K562 (cell line): ENCODE results near the gene CXCR6. TPM values are rescaled to one million over a fixed set of nuclear protein-coding genes. Genes with fewer than 3 reads are reported as not detected.

Experiments
- FOXA1 ChIP-seq: fragments of 450-650 bp; IDR thresholded peaks from 2 replicates; pipeline ENCODE4 v1.6.1; 2016; ENCODE audit warnings: mild to moderate bottlenecking, borderline replicate concordance
- ID3 ChIP-seq, 2 experiments: fragments of 250-450 bp in 1 of 2; fragments of 450-650 bp in 1 of 2; sonication (Bioruptor Pico) in 1 of 2; IDR thresholded peaks; 2 replicates each; pipeline versions ENCODE4 v1.6.1 to v1.8.0; 2016 to 2021; ENCODE audit warnings: mild to moderate bottlenecking in 2 of 2, moderate library complexity in 2 of 2, missing compliant biosample characterization in 1 of 2, missing genetic modification characterization in 1 of 2
- MBD1 ChIP-seq: fragments of 250-450 bp; sonication (Bioruptor Pico); IDR thresholded peaks from 2 replicates; pipeline ENCODE4 v1.8.0; 2022; ENCODE audit warnings: inconsistent platforms
- NBN ChIP-seq: fragments of 450-650 bp; IDR thresholded peaks from 2 replicates; pipeline ENCODE4 v1.6.1; 2016; ENCODE audit warnings: low read depth, mild to moderate bottlenecking
- ZNF695 ChIP-seq: fragments of 450-650 bp; formaldehyde crosslinking; IDR thresholded peaks from 2 replicates; pipeline ENCODE4 v1.4.0; 2020; ENCODE audit warnings: mild to moderate bottlenecking, moderate library complexity
- polyA plus RNA-seq, 8 experiments: library from polyadenylated mRNA; depleted of rRNA in 4 of 8; stranded (reverse) in 5 of 8; unstranded in 3 of 8; fragments of >200 nt; fragmentation: Nextera tagmentation in 2 of 8; fragmentation: Illumina TruSeq in 1 of 8; extraction: Ambion mirVana in 2 of 8; extraction: Trizol in 1 of 8; gene quantifications; 2 replicates each; pipeline versions ENCODE4 v1.2.1 to v1.2.3, GENCODE V29; 2011 to 2014; ENCODE audit warnings: inconsistent platforms in 1 of 8, missing spikeins in 1 of 8
- total RNA-seq, 7 experiments: library from RNA; depleted of rRNA in 6 of 7; stranded (reverse); fragments of >200 nt in 6 of 7; fragmentation: Illumina TruSeq in 2 of 7; extraction: Trizol in 2 of 7; gene quantifications; 2 replicates each; pipeline versions ENCODE4 v1.2.1 to v1.2.3, GENCODE V29; 2011 to 2021; ENCODE audit warnings: low replicate concordance in 1 of 7
- TF ChIP-seq, protein P1 (sequence below), 2 experiments: fragments of 450-650 bp; IDR thresholded peaks; 2 replicates each; pipeline ENCODE4 v1.6.1; 2016; ENCODE audit warnings: mild to moderate bottlenecking in 2 of 2, borderline replicate concordance in 1 of 2, low read depth in 1 of 2, moderate library complexity in 1 of 2
- TF ChIP-seq, protein P2 (sequence below): fragments of 450-650 bp; IDR thresholded peaks from 2 replicates; pipeline ENCODE4 v1.6.1; 2018; ENCODE audit not compliant: partially characterized antibody

The CXCR6 gene
- total and polyA plus RNA-seq, 9 of the 15 experiments (the other 6 are each of a cell fraction or from before 2014, with no cell fraction given): 0.28 TPM; not detected in 8

GRCh38 chr3:45995236-45996192 lies 52.2 kb downstream of the CXCR6 start, which contains the start of gene FYCO1 (continued):
- TF ChIP-seq, protein P1, sequence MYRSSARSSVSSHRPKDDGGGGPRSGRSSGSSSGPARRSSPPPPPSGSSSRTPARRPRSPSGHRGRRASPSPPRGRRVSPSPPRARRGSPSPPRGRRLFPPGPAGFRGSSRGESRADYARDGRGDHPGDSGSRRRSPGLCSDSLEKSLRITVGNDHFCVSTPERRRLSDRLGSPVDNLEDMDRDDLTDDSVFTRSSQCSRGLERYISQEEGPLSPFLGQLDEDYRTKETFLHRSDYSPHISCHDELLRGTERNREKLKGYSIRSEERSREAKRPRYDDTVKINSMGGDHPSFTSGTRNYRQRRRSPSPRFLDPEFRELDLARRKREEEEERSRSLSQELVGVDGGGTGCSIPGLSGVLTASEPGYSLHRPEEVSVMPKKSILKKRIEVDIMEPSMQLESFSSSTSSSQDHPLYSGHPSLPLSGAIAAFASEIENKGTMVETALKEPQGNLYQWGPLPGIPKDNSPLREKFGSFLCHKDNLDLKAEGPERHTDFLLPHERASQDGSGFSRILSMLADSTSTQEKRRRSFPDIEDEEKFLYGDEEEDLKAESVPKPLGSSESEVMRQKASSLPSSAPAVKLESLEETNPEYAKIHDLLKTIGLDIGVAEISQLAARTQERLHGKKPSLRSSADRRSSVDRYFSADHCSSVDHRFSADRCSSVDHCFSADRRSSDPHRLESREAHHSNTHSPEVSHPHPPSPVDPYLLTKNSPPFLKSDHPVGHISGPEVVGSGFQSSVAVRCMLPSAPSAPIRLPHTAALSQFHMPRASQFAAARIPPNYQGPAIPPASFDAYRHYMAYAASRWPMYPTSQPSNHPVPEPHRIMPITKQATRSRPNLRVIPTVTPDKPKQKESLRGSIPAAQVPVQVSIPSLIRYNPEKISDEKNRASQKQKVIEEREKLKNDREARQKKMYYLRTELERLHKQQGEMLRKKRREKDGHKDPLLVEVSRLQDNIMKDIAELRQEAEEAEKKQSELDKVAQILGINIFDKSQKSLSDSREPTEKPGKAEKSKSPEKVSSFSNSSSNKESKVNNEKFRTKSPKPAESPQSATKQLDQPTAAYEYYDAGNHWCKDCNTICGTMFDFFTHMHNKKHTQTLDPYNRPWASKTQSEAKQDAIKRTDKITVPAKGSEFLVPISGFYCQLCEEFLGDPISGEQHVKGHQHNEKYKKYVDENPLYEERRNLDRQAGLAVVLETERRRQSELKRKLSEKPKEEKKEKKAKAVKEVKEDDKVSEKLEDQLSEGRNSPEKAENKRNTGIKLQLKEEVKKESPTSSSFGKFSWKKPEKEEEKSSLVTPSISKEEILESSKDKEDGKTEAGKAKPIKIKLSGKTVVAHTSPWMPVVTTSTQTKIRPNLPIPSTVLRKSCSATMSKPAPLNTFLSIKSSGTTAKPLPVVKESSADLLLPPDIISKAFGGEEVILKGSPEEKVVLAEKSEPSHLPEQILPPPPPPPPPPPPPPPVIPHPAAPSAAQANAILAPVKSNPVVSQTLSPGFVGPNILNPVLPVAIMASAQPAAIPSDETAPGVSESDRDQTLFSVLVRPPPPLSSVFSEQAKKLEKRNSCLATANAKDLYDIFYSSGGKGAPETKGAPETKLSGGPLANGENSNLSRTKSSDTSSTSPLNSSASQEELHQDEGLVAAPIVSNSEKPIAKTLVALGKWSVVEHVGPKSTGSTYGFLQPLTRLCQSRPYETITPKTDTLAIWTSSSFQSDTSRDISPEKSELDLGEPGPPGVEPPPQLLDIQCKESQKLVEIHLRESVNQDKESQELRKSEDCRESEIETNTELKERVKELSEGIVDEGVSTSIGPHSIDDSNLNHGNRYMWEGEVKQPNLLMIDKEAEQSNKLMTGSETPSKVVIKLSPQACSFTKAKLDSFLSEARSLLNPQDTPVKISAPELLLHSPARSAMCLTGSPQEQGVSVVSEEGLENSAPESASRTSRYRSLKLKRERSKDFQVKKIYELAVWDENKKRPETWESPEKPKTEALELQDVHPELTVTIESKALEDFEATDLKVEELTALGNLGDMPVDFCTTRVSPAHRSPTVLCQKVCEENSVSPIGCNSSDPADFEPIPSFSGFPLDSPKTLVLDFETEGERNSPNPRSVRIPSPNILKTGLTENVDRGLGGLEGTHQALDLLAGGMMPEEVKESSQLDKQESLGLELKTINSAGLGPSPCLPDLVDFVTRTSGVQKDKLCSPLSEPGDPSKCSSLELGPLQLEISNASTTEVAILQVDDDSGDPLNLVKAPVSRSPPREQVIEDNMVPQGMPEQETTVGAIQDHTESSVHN (IDR thresholded peaks at IDR 0.05; ENCODE audit: borderline replicate concordance in 1 of 2, low read depth in 1 of 2): no peak
- no peak for TF ChIP-seq ZNF695 (CRISPR knock-in tag)
- no peak for TF ChIP-seq FOXA1
- no peak for TF ChIP-seq MBD1 (CRISPR knock-in tag)
- TF ChIP-seq NBN: no peak
- TF ChIP-seq, protein P2, sequence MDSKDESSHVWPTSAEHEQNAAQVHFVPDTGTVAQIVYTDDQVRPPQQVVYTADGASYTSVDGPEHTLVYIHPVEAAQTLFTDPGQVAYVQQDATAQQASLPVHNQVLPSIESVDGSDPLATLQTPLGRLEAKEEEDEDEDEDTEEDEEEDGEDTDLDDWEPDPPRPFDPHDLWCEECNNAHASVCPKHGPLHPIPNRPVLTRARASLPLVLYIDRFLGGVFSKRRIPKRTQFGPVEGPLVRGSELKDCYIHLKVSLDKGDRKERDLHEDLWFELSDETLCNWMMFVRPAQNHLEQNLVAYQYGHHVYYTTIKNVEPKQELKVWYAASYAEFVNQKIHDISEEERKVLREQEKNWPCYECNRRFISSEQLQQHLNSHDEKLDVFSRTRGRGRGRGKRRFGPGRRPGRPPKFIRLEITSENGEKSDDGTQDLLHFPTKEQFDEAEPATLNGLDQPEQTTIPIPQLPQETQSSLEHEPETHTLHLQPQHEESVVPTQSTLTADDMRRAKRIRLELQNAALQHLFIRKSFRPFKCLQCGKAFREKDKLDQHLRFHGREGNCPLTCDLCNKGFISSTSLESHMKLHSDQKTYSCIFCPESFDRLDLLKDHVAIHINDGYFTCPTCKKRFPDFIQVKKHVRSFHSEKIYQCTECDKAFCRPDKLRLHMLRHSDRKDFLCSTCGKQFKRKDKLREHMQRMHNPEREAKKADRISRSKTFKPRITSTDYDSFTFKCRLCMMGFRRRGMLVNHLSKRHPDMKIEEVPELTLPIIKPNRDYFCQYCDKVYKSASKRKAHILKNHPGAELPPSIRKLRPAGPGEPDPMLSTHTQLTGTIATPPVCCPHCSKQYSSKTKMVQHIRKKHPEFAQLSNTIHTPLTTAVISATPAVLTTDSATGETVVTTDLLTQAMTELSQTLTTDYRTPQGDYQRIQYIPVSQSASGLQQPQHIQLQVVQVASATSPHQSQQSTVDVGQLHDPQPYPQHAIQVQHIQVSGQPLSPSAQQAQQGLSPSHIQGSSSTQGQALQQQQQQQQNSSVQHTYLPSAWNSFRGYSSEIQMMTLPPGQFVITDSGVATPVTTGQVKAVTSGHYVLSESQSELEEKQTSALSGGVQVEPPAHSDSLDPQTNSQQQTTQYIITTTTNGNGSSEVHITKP: no peak
- no peak for TF ChIP-seq ID3 (CRISPR knock-in tag; IDR thresholded peaks at IDR 0.05)
- no peak for TF ChIP-seq ID3 (tag; IDR thresholded peaks at IDR 0.05)
